CD4-positive, alpha-beta T cell treated with Interleukin-2 at 100 ng/mL for 4 hours (primary cell): ENCODE results near the gene DOCK9.

ENCODE experiments used
- DNase-seq: peaks from one replicate; pipeline ENCODE4 v3.0.0-alpha.2; 2020; ENCODE audit warnings: low spot score

DOCK9 gene

DNA sequence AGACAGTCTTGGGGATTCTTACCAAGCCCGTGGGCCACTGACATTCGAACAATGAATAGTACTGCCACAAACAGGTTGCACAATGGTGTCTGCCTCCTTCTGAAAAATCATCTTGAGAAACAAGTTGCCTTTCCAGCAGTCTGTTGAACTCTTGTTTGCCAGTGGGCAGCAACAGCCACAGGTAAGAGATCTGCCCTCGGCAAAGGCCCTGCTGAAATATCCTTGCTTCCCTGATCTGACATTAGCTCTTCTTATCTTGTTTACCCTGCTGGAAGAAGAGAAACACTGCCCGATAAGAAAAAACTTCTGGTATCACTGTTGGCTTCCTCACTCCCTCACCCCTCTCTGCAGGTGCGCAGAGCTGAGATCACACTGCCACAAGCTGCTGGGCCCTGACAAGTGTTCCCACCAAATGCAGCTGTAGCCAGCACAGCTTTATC, 2.0 kb downstream of the DOCK9 start:
- no peak for DNase-seq

DNA sequence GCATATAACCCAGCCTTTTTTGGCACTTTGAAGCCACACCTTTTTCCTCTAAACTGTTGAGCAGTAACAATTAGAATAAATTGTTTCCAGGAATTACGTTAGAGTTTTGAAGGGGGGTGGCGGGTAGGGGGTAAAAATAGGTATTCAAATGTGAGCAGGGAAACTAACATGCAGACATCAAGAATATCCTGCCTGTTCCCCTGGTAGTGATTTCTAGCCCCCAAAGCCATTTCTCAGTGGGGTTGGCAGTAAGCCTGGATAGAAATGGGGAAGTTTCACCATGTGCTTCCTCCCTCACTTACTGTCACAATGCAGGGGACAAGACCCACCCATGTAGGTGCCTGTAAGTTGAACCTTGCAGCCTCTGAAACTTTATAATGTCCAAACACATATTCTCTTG, 3.8 kb downstream of the DOCK9 start:
- DNase-seq = no peak

DNA sequence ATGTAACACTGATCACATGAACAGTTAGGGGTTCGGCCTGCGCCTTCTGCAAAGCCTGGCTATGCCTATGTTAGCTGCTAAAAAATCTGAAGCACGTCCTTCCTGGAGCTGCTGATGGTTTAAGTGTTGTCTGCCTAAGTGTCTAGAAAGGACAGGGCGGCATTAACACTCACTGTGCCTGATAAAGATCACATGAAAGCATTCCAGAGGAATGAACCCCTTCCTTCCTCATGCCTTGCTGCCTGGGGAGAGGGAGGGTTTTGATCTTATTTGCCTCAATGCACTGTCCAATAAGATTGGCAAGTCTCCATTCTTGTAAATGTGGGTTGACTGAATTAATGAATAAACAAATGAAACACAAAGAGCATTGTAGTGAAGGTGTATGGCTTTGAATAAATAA, 5.2 kb downstream of the DOCK9 start:
- no peak for DNase-seq

DNA sequence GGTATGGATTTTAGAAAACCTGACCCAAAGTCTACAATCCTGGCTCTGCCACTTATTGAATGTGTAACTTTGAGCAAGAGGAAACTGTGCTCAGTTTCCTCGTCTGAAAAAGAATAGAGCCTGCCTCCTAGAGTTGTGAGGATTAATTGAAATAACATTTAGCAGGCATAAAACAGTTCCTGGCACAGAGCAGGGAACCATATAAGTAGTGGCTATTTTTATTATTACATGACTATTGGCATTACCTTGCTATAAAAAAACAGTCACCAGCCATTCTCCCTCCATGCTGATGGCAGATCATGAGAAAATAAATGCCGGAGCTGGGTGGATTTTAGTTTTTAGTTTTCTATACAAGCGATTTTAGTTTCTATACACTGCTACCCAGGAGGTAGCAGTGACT, 5.8 kb downstream of the DOCK9 start:
- no peak for DNase-seq

DNA sequence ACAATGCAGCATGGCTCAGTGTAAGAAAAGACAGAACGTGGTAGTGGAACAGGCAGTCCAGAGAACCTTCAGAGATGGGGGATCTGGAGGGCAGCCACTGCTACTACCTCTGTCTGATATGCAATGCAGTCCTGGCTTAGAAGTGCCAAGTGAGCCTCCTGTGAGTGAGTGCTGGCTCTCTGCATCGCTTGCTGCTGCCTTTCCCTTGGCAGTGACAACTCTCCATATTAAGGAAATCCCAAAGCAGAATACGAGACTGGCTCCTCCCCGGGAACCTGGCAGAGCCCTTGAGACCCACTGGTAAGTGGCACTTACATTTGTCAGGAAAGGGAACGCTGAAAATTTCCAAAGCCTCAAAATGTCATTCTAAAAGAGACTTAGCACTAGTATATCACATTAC, 7.5 kb downstream of the DOCK9 start:
- no peak for DNase-seq

DNA sequence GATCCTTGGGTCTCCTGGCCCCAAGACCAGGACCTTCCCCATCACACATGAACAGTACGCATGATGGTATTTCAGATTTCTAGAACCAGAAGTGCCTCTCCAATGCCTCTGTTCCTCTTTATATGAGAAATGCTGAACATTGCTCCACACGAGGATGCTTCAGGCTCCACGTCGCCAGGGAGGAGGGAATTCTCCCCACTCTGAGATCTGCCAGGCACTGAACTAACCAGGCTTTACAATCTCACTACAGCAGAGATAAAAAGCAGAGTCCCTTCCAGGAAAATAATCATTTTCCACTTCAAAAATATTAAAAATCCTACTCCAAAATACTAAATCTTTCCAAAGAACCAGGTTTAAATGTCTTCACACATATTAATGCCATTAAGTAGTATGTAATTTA, 10.4 kb downstream of the DOCK9 start:
- no peak for DNase-seq

DNA sequence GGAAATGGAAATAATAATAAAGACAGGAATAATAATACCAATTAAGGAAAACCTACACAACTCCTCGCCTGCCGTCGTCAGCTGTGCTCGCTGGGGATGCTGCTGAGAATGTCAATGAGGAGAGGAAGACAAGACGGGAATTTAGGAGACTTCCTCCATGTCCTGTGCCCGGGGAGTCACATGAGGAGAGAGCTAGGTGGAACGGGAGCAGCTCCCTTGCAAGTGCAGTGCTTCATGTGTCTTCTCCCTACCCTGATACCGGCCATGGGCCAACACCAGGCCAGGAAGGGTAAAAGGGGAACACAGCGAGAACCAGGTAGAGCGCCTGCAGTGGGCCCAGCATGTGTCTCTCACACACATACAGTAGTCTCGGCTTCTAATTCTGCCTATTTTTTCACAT, 11.8 kb downstream of the DOCK9 start:
- DNase-seq = no peak

DNA sequence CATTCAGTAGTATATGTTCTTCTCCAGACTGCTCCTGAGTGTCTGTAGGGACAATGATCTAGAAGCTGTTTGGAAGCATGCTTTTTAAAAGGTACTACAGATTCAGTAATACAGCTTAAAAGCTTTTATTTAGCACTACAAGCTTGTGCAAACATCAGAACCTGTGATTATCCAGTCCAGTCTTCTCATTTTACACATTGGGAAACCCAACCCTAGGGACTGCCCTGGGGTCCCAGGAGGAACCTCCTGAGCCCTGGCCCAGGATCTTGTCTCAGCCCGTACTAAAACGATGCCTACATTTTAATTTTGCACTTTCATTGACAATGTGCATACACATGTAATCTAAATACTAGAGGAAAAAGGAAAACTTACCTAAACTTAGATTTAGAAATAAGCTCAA, 12.5 kb downstream of the DOCK9 start:
- no peak for DNase-seq

DNA sequence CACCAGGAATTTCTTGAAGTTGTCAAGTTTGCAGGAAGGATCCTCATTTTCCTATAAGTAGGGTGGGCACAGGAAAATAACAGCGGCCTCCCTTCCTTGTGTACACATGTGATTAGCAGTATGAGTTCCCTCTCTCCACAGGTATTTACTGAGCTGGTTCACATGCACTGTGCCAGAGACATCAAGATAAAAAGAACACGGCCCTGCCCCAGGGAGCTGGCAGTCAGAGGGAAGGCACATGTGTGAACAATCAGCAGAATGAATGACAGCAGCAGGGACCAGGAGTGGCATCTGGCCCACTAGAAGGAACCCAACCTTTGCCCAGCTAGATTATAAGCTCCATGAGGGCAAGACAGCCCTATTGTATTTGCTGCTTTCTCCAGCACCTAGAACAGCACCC, 13.9 kb downstream of the DOCK9 start:
- DNase-seq = no peak

DNA sequence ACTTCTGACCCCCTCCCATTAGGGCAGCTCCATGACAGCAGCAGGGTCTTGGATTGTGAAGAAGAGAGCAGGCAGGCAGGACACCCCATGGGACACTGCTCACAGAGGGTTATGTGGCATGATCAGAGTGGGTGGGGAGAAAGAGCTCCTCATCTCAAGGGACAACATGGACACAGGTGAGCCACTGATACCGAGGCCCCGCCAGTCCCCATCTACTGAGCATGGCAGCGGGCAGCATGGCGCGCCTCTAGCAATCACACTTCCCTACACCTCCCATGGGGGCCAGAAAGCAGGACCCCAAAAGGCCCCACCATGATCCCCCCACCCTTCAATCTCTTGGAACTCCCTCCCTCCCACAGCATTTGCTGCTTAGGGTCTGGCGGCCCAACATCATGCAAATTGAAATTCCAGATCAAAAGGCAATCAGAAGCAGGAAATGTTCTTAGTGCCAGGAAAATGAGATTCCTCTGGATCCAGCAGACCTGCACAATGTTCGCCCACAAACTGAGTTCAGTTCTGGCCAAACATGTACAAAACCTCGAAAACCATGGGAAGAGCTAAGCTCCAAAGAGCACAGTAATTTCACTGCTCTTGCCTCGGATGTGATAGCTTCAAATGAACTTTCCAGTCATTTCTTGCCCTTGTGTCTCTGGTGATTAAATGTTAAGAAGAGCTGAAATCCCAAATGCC, 14.8 kb downstream of the DOCK9 start:
- no peak for DNase-seq

DNA sequence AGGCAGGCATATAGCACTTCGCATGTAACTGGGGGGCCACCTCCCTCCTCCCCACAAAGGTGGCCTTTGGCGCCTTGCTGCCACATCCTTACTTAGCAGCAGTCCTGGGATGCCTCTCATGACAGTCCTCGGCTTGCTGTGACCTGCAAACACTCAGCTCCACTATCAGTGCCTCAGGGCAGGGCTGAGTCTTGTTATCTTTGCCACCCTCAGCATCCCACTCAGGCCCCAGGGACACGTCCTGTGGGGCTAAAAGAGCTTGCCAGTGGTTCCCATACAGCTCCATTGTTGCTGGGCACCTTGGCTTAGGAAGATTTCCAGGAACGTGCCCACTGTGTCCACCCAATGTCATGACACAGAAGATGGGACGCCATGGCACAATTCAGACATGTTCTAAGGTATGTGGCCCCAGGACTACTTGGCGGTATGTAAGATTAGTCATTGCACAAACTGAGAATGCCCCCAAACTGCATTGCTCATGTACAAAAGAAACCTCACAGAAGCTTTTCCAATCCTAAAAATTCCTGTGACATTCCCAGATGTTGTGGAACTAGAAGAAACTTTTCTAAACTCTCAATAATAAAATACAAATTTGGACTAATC, 16.3 kb downstream of the DOCK9 start:
- DNase-seq = no peak

DNA sequence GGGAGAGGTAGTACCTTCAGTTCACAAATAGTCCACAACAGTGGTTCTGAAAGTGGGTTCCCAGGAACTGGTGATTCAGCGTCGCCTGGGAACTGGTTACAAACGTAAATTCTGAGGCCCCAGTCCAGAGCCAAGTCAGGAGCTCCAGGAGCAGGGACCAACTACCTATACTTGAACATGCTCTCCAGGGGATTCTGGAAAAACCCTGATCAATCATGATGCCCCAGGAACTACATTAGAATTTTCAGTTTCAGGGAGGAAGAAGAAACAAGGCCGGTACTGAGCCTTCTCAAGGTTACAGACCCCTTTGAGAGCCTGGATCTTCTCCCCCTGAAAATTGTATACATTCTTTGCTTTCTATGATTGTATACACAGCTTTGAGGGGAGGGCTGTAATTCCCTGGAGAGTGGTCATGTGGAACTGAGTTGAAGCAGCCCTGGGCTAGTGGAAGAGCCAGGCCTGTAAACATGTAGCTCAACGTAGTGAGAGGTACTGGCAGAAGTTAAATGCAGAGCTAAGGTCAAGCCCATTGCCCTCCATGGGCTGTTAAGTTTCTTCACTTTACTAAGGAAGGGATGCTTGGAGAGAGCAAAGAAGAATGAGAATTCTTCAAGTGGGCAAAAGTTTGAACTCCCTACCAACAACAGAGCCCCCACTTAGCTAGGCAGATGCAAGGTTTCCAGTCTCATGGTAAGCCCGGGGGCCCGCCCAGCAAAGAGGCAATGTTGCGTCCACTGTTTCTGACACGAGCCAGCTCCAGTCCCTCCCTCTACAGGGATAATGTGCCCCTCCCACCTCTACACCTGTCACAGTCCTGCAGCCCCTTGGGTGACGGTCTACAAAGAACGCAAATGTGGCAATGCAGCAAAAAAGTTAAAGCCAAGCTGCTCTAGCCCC, 17.0 kb downstream of the DOCK9 start:
- no peak for DNase-seq

DNA sequence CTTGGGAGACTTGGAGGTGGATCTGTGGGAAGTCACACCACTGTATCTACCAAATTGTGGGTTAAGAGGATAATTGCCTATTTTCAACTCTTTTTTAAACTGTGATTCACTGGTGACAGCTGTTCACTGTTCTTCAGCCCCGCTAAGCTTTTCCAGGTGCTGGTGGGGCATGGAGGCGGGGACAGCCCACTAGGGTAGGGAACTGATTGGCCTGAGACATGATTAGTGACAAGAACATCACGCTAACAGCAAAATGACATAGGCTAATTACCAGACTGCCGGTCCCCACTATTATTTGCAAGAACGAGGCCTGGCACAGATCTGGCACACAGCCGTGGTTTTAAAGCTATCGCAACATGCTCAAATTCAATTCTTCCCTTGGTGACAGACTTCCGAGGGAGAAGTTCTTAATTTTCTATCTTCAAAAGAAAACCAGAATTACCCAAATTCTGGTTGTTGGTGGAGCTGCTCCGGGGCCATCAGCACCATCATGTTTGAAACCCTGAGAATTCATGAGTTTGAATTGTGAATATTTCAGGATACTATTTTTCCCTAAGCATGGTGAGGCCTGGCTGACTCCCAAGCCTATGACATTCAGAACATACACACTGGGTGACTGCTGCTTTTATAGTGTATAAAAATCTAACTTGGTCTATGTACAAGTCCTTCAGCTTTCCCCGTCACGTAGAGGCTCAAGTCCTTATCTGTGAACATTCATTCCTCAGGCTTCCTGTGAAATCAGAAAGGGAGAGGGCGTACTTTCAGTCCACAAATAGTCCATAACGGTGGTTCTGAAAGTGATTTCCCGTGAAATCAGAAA, 17.9 kb downstream of the DOCK9 start:
- DNase-seq = no peak

DNA sequence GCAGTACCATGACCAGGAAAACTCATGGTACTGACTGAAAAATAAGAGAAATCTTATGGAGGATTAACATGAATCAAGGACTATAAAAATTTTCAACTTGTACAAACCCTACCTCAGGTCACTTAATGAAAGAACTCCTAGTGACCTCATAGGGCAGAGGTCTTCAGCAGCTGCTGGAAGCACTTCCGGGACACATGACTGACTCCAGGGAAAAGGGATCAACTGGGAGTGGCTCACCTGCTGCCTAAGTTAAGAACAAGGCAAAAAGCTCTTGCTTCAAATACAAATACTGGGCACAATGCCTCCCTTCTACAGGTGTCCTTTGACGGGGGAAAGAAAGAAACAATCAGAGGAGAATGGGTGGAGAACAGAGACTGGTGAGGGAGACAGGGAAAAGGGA, 18.6 kb downstream of the DOCK9 start:
- DNase-seq = no peak

DNA sequence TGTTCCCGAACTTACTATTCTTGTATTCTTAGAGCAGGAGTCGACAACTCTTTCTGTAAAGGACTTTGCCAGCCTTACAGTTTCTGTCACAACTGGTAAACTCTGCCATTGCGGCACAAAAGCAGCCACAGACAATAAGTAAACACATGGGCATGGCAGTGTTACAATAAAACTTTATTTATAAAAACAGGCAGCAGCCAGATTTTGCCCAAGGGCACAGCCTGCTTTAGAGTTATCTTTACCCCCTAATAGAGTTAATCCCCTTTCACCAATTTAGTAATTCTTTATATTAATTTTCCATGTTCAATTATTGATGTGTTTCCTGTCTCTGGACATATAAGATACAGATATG, 19.4 kb downstream of the DOCK9 start:
- DNase-seq = no peak

DNA sequence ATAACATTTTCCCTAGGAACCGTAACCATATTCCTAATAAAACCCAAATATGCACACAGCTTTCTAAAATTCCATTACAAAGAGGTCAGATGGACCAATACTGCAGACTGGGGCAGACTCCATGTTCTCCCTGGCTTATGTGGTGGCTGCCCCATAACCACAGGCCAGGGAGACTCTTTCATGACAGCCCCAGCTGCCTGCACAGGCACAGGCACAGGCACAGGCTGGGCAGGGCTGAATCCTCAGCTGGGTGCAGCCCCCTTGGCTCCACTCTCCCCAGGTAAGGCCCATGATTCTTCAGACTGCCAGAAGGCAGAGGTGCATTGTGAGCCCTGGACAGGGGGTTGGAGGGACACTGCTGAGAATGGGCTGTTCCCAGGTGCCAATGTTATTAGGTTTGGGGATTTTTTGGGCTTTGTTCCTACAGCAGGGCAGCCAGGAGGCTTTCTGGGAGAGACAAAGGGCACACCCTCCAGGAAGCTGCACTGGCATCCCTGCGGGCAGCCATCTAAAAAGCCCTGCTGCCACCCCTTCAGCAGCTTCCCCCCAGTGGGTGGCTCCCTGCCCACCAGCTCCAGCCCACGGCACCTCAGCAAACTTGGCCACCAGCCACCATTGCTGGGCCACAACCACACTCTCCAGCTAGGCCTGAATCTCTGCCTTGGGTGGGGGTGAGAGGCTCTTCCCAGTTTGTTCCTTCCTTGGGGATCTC, 20.0 kb downstream of the DOCK9 start:
- no peak for DNase-seq

DNA sequence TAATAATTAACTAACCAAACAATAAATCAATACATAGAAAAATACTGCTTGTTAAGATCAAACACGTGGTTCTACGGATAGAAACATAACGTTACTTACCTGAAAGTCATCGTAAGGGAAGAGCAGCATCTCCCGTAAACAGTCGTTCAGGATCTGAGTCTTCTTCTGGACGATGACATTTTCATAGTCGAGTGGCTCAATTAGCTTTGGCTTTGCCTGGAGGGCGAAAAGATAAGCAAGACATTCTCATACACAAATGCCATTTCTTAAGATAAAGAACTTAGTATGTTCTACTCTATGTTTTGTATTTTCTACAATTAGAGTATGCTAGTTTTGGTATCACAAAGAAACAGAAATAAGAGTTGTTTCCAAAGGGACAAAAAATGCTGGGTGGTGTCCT, 22.5 kb downstream of the DOCK9 start:
- DNase-seq = no peak

DNA sequence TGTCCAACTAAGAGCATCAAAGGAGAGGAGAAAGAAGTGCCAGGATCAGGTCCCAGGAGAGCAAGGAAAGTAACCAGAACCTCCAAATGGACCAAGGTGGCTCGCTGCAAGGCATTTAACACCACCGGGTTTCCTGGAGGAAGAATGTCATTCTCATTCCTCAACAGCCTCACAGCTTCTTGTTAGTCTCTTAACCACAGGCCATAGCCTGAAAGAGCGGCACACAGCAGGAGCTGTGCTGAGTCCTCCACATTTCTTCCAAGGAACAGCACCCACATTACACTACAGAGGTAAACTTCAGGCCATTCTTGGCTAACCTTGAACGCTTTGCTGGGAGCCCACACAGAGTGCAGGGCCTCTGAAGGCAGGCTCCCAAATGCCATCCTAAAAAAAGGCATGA, 23.6 kb downstream of the DOCK9 start:
- DNase-seq = no peak

DNA sequence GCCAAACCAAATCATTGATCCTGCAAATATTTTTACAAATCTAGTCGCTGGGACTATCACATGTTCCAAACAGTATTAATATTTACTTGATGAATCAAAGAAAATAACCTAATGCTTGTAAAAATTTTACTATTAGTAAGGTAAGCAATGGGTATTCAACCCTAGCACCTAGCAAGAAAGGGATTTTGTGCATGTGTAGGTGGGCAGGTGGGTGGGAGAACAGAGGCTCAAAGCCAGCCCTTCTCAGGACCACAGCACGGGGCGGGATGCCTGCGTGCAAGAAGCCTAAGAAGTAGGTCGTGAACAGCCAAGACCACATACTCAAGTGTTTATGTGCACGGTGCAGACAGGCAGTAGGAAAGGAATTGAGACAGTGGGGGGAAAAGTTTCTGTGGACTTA, 26.6 kb downstream of the DOCK9 start:
- DNase-seq = no peak

DNA sequence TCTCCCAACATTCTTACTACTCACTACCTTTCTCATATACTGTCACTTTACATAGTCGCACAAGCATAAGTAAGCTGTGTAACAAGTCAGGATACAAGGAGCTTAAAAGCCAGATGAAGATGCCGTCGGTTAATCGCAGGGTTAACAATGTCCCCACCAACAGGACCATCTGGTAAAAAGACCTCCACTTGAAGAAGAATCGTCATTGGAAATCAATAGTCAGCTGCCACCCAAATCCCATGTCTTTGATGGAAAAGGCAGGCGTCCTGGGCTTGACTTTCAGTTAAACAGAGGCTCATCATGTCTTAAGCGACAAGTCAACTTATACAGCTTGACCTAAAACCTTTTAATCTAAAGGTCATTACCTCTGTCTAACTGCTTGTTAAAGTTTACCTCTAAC, 27.2 kb downstream of the DOCK9 start:
- no peak for DNase-seq

DNA sequence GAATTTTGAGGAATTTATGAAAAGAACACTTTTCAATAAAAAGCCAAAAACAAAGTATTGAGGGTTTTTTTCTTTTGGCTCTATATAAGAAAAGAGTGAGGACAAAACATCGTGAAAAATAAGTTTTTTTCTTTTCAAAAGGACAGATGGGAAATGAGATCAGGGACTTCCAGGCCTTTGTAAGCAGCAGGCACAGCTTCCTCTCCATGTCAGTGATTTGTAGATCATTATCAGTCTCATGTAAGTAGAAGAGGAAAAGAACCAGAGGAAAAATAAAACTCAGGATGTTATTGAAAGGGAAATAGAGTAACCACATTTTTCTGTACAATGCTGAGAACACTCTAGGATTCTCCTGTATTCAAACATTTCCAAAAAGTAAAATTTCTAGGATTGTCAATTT, 29.9 kb downstream of the DOCK9 start:
- no peak for DNase-seq
